WERI-Rb-1 (cell line): ENCODE measurements around the gene CNTNAP4.

Experiments
- DNase-seq: peaks from one replicate; pipeline ENCODE4 v3.0.0-alpha.2; 2020
- H3K27ac ChIP-seq: fragments of 250-450 bp; sonication (Bioruptor Pico); 2 replicates; pipeline ENCODE4 v1.5.1; 2020; ENCODE audit warnings: mild to moderate bottlenecking, moderate library complexity
- H3K27me3 ChIP-seq: fragments of 250-450 bp; sonication (Bioruptor Pico); 2 replicates; pipeline ENCODE4 v1.5.1; 2021; ENCODE audit warnings: mild to moderate bottlenecking, low read depth, moderate library complexity; ENCODE audit not compliant: insufficient read depth, severe bottlenecking
- H3K36me3 ChIP-seq: fragments of 250-450 bp; sonication (Bioruptor Pico); 2 replicates; pipeline ENCODE4 v1.5.1; 2020; ENCODE audit warnings: mild to moderate bottlenecking, moderate library complexity
- H3K4me3 ChIP-seq: 2 replicates; pipeline ENCODE4 v1.5.1; 2011; ENCODE audit warnings: low read depth, mild to moderate bottlenecking, control low read depth, low read length
- H3K9me3 ChIP-seq: fragments of 250-450 bp; sonication (Bioruptor Pico); 2 replicates; pipeline ENCODE4 v1.5.1; 2021; ENCODE audit warnings: mild to moderate bottlenecking, moderate library complexity; ENCODE audit not compliant: severe bottlenecking
- CTCF ChIP-seq: IDR thresholded peaks from 2 replicates; pipeline ENCODE4 v1.5.1; 2011; ENCODE audit warnings: low read depth, mild to moderate bottlenecking, control low read depth, inconsistent platforms, low read length

Gene CNTNAP4

GRCh38 chr16:76292218-76292617, 15.0 kb downstream of the CNTNAP4 start:
- Histone ChIP-seq H3K4me3 (no peak overlapping the region), H3K9me3 (no peaks in the 10 kb centered on the region), H3K27ac (no peak overlapping the region), H3K27me3 (no peaks in the 10 kb centered on the region), H3K36me3 (no peaks in the 10 kb centered on the region)
- TF ChIP-seq CTCF: no peak
- no peak for DNase-seq

- no peaks in the 10 kb centered on the region for H3K36me3 ChIP-seq
- TF ChIP-seq CTCF: no peak
- no peak for DNase-seq
These were observed 16.8 kb downstream of the CNTNAP4 start for GRCh38 chr16:76293980-76294379.

GRCh38 chr16:76294396-76295214, 17.4 kb downstream of the CNTNAP4 start:
- H3K9me3 ChIP-seq: no peaks in the 10 kb centered on the region

More at GRCh38 chr16:76293980-76294379, 16.8 kb downstream of the CNTNAP4 start:
- Histone ChIP-seq H3K27ac (no peak overlapping the region), H3K27me3 (no peaks in the 10 kb centered on the region), H3K4me3 (no peak overlapping the region), H3K9me3 (no peaks in the 10 kb centered on the region)

GRCh38 chr16:76297941-76298340, 20.7 kb downstream of the CNTNAP4 start:
- TF ChIP-seq CTCF: no peak
- Histone ChIP-seq H3K27ac (no peak overlapping the region), H3K27me3 (no peaks in the 10 kb centered on the region), H3K36me3 (no peaks in the 10 kb centered on the region), H3K4me3 (no peak overlapping the region), H3K9me3 (no peaks in the 10 kb centered on the region)
- no peak for DNase-seq

More at GRCh38 chr16:76294396-76295214, 17.4 kb downstream of the CNTNAP4 start:
- Histone ChIP-seq H3K36me3 (no peaks in the 10 kb centered on the region), H3K4me3 (no peak overlapping the region), H3K27ac (no peak overlapping the region), H3K27me3 (no peaks in the 10 kb centered on the region)
- no peak for TF ChIP-seq CTCF
- DNase-seq: no peak

GRCh38 chr16:76303637-76304314, 26.6 kb downstream of the CNTNAP4 start:
- DNase-seq: no peak
- no peaks in the 10 kb centered on the region for H3K27me3 ChIP-seq
- no peaks in the 10 kb centered on the region for H3K9me3 ChIP-seq
- TF ChIP-seq CTCF: no peak
- no peaks in the 10 kb centered on the region for H3K36me3 ChIP-seq
- H3K4me3 ChIP-seq: no peak overlapping the region
- H3K27ac ChIP-seq: no peak overlapping the region
